ENCODE measurements around the gene ABCD4.

Gene ABCD4

GRCh38 chr14:74263921-74264320 is 38.8 kb downstream of the ABCD4 start:
- in situ Hi-C loops (cut with HindIII; ENCODE audit: low pct_unique_long_range_greater_than_20kb, low sequenced_read_pairs), result no loop called here
- TF ChIP-seq JUND (IDR thresholded peaks at IDR 0.05; ENCODE audit: low read depth), result no peak
- DNase-seq (ENCODE audit: low read depth in 1 of 2, low spot score in 1 of 2), result no peak

GRCh38 chr14:74263181-74263580 is 39.6 kb downstream of the ABCD4 start:
- TF ChIP-seq JUND (IDR thresholded peaks at IDR 0.05; ENCODE audit: low read depth), result no peak
- DNase-seq (ENCODE audit: low read depth in 1 of 2, low spot score in 1 of 2), result no peak
- in situ Hi-C loops (cut with HindIII; ENCODE audit: low pct_unique_long_range_greater_than_20kb, low sequenced_read_pairs), result no loop called here

- DNase-seq (ENCODE audit: low read depth in 1 of 2, low spot score in 1 of 2), result no peak
- TF ChIP-seq JUND (IDR thresholded peaks at IDR 0.05; ENCODE audit: low read depth), result no peak
- in situ Hi-C loops (cut with HindIII; ENCODE audit: low pct_unique_long_range_greater_than_20kb, low sequenced_read_pairs), result no loop called here
Observed at GRCh38 chr14:74262076-74262475, 40.7 kb downstream of the ABCD4 start.

- DNase-seq (ENCODE audit: low read depth in 1 of 2, low spot score in 1 of 2), result no peak
- no peak for TF ChIP-seq JUND (IDR thresholded peaks at IDR 0.05; ENCODE audit: low read depth)
- in situ Hi-C loops (cut with HindIII; ENCODE audit: low pct_unique_long_range_greater_than_20kb, low sequenced_read_pairs), result no loop called here
Observed at GRCh38 chr14:74261288-74261687, 41.4 kb downstream of the ABCD4 start.

GRCh38 chr14:74260525-74261233 is 42.1 kb downstream of the ABCD4 start:
- DNase-seq (ENCODE audit: low read depth in 1 of 2, low spot score in 1 of 2), result no peak
- in situ Hi-C loops (cut with HindIII; ENCODE audit: low pct_unique_long_range_greater_than_20kb, low sequenced_read_pairs), result no loop called here
- no peak for TF ChIP-seq JUND (IDR thresholded peaks at IDR 0.05; ENCODE audit: low read depth)

GRCh38 chr14:74259513-74259912 is 43.2 kb downstream of the ABCD4 start:
- DNase-seq (ENCODE audit: low read depth in 1 of 2, low spot score in 1 of 2), result no peak
- in situ Hi-C loops (cut with HindIII; ENCODE audit: low pct_unique_long_range_greater_than_20kb, low sequenced_read_pairs), result no loop called here
- no peak for TF ChIP-seq JUND (IDR thresholded peaks at IDR 0.05; ENCODE audit: low read depth)

GRCh38 chr14:74258764-74259035 is 44.0 kb downstream of the ABCD4 start:
- in situ Hi-C loops (cut with HindIII; ENCODE audit: low pct_unique_long_range_greater_than_20kb, low sequenced_read_pairs), result no loop called here
- DNase-seq (ENCODE audit: low read depth in 1 of 2, low spot score in 1 of 2), result no peak
- no peak for TF ChIP-seq JUND (IDR thresholded peaks at IDR 0.05; ENCODE audit: low read depth)

- in situ Hi-C loops (cut with HindIII; ENCODE audit: low pct_unique_long_range_greater_than_20kb, low sequenced_read_pairs), result no loop called here
- no peak for TF ChIP-seq JUND (IDR thresholded peaks at IDR 0.05; ENCODE audit: low read depth)
- DNase-seq (ENCODE audit: low read depth in 1 of 2, low spot score in 1 of 2), result no peak
Observed at GRCh38 chr14:74257941-74258763, 44.6 kb downstream of the ABCD4 start.

- in situ Hi-C loops (cut with HindIII; ENCODE audit: low pct_unique_long_range_greater_than_20kb, low sequenced_read_pairs), result no loop called here
- TF ChIP-seq JUND (IDR thresholded peaks at IDR 0.05; ENCODE audit: low read depth), result no peak
- DNase-seq (ENCODE audit: low read depth in 1 of 2, low spot score in 1 of 2), result peak; percentile 58 to 85
Observed at GRCh38 chr14:74257078-74257940, 45.4 kb downstream of the ABCD4 start.

- no peak for TF ChIP-seq JUND (IDR thresholded peaks at IDR 0.05; ENCODE audit: low read depth)
- DNase-seq (ENCODE audit: low read depth in 1 of 2, low spot score in 1 of 2), result no peak
- in situ Hi-C loops (cut with HindIII; ENCODE audit: low pct_unique_long_range_greater_than_20kb, low sequenced_read_pairs), result no loop called here
Observed at GRCh38 chr14:74255281-74255680, 47.5 kb downstream of the ABCD4 start.

- peak; percentile 67 to 81 for DNase-seq (ENCODE audit: low read depth in 1 of 2, low spot score in 1 of 2)
- in situ Hi-C loops (cut with HindIII; ENCODE audit: low pct_unique_long_range_greater_than_20kb, low sequenced_read_pairs), result no loop called here
- TF ChIP-seq JUND (IDR thresholded peaks at IDR 0.05; ENCODE audit: low read depth), result no peak
Observed at GRCh38 chr14:74249433-74250375, 53.0 kb downstream of the ABCD4 start.

- no peak for TF ChIP-seq JUND (IDR thresholded peaks at IDR 0.05; ENCODE audit: low read depth)
- in situ Hi-C loops (cut with HindIII; ENCODE audit: low pct_unique_long_range_greater_than_20kb, low sequenced_read_pairs), result no loop called here
- no peak for DNase-seq (ENCODE audit: low read depth in 1 of 2, low spot score in 1 of 2)
Observed at GRCh38 chr14:74248017-74248416, 54.7 kb downstream of the ABCD4 start.

Data from T47D (cell line).